Amniotic epithelial cell (primary cell): ENCODE measurements around the gene MC1R.

Experiments
- DNase-seq: peaks from one replicate; pipeline ENCODE4 v3.0.0-alpha.2; 2010; ENCODE audit warnings: low read depth

MC1R gene

DNA sequence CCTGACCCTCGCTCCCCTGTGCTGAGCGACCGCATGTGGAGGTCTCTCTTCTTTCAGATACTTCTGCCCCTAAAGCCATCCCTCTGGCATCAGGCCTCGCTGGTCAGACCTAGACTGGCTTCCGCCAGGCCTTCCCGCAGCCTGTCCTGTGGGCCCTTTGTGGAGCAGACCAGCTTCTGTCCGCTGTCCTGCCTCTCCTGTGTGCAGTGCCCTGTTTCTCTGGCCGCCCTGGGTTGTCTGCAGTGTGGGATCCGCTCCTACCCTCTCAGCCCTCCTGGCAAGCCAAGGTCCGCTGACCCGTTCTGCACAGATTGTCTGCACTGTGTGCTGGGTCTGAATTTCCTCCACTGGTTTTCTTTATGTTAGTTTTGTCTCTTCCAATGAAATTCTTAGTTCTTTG is 21.5 kb upstream of the MC1R start:
- no peak for DNase-seq

DNA sequence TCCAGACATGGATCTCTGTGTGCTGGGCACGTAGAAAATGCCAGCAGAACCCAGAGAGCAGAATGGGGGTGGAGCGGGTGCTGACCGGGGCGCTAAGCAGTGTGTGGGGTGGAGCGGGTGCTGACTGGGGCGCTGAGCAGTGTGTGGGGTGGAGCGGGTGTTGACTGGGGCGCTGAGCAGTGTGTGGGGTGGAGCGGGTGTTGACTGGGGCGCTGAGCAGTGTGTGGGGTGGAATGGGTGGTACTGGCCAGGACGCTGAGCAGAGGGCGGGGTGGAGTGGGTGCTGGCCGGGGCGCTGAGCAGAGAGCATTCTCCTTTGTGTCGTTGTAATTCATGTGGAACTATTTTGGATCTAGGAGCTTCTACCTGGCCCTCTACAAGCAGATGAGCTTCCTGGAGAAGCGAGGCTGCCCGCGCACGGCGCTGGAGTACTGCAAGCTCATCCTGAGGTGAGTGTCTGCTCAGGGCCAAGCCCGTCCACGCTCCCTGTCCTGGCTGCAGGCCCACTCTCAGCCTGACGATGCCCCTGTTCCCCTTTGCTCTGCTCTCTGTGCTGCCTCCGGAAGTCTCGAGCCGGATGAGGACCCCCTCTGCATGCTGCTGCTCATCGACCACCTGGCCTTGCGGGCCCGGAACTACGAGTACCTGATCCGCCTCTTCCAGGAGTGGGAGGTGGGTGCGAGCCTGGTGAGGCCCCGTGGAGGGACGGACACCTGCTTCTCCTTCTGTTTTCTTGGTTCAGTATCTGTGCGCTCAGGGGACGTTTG is 20.3 kb upstream of the MC1R start:
- no peak for DNase-seq

DNA sequence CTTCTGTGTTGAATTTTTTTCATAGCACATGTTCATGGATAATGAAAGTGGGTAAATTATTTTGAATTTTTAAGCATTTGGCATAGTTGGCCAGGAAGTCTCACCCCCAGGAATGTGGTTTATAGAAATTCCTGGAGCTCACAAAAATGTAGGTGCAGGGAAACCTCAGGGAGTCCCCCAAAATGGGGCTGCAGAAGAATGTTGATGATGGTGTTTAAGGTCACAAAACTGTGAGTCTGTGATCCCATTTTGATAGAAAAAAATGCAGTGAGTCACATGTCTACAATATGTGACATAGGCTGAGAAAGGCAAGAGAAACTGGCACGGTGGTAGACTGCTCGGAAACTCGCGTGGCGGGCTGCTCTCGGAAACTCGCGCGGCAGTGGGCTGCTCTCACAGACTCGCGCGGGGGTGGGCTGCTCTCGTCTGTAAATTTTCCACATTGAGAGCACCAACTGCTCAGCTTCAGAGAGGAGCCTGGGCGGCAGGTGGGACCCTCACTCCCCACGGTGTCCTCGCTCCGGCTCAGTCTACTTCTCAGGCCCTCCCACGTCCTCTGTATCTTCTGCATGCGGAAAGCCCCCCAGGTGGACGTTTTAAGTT is 18.7 kb upstream of the MC1R start:
- no peak for DNase-seq

DNA sequence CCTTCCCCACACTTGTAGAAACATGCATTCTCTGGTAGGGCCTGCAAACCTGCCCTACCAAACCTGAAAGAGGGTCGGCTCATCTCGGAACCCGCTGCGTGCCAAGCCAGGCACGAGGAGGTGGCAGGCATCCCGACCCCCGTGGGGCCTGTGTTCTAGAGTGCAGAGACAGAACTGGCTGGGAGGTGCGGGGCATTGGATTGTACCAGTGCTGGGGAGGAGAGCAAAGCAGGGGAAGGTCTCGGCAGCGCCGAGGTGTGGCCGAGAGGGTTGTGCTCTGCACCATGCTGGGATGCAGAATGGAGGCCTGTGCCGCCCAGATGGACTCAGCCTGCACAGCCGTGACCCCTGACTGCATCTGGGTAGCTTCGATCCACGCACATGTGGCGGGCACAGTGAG is 17.8 kb upstream of the MC1R start:
- no peak for DNase-seq

DNA sequence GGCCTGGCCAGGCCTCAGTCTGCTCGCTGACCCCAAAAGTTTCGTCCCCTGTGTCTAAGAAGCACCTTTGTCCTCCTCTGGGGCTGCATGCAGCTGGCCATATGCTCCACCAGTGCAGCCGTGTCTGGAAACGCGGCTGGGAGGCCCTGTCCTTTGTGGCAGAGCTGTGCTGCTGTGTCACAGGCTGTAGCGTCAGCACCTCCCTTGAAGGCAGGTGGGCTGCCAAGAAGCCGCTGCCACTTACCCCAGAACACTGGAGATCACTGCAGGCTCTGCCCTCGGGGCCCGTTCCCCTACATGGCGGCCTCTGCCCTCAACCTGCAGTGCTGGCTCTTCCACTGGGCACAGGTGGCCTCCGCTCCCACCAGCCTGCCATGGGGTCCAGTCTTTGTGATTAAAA is 15.7 kb upstream of the MC1R start:
- DNase-seq = no peak

DNA sequence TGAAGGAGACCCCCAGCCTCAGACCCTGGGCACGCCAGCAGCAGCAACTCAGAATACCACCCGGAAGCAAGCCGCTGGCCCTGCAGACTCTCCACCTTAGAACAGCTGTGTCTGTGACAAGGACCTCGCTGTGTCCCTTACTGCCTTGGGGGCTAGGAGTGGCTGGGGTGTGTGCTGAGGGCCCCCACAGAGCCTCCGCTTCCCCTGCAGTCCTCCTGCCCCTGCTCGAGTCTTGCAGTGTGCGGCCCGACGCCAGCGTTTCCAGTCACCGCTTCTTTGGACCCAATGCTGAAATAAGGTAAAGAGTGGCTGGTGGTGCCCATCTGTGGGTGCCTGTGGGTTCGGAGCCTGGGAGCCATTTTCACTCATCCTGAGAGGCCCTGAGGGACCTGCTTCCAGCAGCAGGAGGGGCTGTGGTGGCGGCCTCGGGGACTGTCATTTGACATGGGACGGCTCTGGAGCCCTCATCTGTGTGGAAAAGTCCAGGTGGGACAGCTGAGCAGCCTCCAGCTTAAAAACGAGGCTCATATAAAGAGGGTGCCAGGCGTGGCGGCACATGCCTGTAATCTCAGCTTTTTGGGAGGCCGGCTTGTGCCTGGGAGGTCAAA is 14.7 kb upstream of the MC1R start:
- DNase-seq = no peak

DNA sequence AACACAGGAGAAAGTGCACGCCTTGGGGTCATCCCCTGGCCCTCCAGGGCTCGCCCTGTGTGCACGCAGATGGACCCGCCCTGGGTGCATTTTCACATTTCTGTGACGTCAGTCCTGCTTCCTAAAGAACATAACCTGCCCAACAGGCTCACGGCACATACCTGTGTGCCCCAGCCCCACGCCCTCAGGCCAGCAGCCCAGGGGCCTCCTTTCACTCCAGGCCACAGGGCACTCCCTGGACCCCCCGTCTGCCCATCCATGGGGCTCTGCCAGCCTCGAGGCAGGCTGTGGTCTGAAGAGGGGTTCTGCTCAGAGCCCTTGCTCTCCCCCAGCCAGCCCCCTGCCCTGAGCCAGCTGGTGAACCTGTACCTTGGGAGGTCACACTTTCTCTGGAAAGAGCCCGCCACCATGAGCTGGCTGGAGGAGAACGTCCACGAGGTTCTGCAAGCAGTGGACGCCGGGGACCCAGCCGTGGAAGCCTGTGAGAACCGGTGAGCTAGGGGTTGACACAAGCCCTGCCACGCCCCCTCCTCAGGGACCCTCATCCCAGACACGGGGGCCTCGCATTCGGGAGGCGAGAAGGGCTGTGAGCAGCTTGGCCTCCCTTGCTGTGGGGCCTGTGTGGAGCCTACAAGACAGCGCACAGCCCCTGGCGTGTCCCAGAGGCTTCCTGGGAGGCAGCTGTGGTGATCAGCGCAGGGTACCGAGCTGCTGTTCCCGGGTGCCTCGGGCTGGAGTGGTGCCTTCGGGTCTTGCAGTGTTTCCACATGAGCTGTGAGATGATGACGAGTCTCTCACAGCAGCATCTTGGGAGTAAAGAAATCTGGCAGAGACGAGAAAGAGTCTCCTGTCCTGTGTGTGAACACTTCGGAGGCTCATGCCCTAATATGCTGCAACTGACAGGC is 13.8 kb upstream of the MC1R start:
- no peak for DNase-seq

DNA sequence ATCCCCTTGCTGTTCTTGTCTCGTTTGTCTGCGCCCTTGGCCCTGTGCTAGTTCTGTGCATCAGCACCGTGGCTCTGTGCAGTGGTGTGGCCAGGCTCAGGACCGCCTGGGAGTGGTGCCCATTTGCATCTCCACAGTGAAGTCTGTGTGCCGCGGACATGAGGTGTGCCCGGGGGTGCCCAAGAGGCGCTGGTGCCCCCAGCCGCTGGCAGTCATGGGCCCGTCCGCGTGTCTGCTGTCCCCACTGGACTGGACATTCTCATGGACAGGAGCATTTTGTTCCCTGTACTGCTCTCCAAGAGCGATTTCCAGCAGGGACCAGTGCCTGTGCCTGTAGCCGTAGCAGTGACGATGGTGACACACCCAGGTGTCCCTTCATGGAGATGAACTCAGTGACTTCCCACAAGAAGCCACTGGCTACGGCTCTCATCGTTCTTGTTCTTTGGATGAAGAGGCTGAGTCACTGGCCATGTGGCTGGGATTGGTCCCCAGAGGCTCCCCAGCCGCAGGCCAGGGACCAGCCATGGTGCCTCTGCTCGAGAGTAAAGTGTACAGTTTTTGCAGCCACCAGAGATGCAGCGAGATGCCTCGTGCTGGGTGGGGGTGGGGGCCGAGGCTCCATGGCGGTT is 13.0 kb upstream of the MC1R start:
- DNase-seq = no peak

DNA sequence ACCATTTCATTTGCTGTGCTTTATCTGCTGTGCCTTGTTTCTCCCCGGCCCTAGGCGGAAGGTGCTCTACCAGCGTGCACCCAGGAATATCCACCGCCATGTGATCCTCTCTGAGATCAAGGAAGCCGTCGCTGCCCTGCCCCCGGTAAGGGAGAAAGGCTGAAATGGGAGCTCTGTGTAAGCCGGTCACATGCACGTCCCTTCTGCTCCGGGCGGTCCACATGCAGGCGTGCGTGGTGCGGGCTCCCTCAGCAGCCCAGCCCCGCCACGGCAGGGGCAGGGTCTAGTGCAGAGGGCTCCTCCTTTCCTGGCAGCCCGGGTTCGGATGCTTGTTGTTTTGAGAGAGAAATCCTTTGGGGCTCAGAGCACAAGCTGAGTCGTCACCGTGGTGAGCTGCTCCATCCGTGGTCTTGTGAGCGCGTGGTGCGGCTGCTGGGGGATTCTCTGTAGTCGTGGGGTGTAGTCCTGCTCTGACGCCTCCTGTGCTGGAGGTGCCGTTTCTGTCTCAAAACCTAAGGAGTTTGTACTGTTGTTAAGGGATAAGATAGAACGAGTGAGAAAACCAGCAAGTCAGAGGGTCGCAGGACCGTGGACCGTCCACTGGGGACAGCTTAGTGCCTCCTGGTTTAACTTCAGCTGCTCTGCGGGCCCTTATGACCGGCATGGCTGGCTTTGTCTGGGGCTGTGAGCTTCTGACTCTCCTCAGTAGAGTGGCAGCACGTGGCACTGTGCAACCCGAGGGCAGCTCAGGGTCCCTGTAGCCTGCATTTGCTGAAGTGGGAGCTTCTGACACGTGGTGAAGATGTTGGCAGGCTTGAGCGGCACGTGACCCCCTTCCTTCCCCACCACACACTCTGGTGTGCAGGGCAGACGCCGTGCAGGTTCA is 12.3 kb upstream of the MC1R start:
- no peak for DNase-seq

DNA sequence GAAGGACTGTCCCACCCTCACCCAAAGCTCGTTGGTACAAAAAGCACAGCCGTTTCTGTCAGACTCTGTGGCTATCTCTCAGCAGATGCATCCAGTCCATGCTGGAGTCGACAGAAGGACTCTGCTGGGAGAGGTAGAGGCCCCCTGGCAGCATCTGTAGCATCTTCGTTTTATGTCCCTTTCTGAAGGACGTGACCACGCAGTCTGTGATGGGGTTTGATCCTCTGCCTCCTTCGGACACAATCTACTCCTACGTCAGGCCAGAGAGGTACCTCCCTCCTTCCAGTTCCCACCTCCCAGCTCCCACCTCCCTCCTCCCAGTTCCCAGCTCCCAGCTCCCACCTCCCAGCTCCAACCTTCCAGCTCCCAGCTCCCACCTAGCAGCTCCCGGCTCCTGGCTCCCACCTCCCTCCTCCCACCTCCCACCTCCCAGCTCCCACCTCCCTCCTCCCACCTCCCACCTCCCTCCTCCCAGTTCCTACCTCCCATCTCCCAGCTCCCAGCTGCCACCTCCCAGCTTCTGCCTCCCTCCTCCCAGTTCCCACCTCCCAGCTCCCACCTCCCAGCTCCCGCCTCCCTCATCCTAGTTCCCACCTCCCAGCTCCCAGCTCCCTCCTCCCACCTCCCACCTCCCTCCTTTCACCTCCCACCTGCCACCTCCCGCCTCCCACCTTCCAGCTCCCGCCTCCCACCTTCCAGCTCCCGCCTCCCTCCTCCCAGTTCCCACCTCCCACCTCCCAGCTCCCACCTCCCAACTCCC is 11.4 kb upstream of the MC1R start:
- DNase-seq = no peak

DNA sequence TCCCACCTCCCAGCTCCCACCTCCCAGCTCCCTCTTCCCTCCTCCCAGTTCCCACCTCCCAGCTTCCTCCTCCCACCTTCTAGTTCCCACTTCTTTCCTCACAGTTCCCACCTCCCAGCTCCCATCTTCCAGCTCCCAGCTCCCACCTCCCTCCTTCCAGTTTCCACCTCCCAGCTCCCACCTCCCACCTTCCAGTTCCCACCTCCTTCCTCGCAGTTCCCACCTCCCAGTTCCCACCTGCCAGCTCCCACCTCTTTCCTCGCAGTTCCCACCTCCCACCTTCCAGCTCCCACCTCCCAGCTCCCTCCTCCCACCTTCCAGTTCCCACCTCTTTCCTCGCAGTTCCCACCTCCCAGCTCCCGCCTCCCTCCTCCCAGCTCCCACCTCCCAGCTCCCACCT is 10.4 kb upstream of the MC1R start:
- DNase-seq = peak; percentile 15

DNA sequence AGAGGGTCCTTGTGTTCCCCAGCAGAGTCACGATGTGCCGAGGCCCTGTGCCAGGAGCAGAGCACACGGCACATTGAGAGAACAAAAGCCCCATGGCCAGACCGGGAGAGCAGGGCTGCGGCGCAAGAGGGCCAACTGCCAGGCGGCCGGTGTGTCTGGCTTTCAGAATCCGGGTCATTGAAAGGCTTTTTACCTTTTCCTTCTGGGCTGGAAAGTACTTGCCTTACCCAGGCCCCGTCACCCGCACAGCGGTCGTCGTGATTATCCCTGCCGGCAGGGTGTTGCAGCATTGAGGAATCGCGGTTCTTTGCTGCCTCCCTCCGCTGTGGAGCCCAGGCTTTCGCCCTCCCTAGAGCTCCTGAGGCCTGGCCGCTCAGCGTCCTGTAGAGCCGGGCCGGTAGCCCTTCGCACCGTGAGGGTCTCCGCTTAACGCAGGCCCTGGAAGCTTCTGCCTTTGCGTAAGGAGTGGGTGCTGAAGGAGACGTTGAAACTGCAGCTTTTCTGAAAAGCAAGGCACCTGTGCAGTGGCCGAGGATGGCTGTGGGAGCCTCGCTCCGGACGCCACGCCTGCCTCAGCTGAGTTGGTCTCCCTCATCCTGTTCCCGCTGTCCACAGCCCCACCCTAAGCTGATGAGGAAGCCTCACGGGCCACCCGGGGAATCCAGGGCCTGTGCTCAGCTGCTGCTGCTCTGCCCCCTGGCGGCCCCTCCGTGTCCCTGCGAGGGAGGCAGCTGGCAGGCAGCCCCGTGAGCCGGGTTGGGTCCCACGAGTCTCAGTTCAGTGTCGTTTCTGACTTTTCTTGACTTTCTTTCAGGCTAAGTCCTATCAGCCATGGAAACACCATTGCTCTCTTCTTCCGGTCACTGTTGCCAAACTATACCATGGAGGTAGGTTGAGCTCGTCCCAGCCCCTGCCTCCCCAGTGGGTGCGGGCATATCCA is 8.6 kb upstream of the MC1R start:
- peak; percentile 68 for DNase-seq

DNA sequence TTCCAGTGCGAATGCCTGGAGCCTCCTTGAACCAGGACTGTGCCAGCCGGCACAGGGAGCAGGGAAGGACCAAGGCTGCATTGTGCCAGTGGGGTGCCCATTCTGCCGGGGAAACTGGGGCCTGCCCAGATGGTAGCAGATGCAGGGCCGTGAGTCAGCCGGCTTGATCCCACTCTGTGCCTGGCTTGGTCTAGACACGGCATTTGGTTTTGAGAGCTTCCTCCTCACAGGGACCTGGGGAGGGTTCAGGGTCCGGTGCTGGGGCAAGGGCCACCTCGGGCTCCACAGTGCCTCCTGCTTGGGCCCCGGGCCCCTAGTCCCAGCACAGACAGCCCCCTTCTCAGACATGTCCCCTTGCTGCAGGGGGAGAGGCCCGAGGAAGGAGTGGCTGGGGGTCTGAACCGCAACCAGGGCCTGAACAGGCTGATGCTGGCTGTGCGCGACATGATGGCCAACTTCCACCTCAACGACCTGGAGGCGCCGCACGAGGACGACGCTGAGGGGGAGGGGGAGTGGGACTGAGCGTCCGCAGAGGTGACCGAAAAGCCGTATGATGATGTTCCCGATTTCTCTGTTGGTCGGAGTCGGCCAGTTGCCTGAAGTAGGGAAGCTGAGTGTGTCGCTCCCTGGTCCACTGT is 7.8 kb upstream of the MC1R start:
- no peak for DNase-seq

DNA sequence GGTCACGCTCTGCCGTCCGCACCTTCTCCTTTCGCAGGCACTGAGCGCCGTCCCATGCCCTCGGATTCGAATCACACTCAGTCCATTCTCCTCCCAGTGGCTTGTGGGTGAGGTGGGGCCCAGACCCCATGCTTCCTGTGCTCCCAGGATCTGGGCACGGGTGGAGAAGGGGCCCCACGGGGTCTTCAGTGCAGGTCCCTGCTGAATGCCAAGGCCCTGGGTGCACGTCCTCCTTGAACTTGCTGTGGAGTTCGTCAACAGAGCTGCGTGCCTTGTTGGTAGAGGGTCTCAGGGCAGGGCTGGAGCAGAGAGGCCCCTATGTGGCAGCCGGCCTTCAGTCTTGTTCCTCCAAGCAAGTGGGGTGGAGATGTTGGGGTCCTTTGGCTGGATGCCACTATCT is 7.3 kb upstream of the MC1R start:
- no peak for DNase-seq

DNA sequence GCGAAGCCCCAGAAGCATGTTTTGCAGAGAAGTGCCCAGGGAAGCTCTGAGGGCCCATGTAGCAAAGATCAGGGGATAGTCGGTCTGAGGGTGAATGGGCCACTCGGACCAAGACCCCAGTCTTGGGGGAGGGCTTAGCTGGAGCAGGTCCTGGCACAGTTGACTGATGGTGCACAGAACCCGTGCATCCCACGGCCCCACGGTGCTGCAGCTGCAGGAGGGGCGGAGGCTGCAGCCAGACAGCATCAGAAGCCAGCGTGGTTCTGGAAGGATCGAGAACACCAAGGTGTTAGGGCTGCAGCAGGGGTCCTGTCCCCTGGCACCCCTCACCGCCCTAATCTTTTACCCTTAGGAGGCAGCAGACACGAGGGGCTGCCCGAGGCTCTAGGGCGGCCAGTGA is 6.5 kb upstream of the MC1R start:
- DNase-seq = no peak

DNA sequence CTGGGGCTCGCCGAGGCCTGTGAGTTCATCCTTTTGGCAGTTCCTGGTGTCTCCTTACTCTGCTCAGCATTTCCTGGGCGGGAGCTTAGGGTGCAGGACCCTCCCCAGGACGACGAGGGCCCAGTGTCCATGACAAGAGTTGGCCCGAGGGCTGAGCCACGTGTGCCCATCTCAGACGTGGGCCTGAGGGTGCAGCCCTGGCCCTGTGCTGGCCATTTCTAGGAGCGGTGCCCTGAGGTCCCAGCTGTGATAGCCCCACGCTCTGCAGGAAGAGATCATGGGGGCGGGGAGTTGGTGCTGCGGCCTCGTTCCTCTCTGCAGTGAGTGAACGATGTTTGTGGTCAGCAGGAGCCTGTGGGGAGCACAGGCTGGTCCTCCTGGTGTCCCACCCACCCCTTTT is 6.0 kb upstream of the MC1R start:
- no peak for DNase-seq

DNA sequence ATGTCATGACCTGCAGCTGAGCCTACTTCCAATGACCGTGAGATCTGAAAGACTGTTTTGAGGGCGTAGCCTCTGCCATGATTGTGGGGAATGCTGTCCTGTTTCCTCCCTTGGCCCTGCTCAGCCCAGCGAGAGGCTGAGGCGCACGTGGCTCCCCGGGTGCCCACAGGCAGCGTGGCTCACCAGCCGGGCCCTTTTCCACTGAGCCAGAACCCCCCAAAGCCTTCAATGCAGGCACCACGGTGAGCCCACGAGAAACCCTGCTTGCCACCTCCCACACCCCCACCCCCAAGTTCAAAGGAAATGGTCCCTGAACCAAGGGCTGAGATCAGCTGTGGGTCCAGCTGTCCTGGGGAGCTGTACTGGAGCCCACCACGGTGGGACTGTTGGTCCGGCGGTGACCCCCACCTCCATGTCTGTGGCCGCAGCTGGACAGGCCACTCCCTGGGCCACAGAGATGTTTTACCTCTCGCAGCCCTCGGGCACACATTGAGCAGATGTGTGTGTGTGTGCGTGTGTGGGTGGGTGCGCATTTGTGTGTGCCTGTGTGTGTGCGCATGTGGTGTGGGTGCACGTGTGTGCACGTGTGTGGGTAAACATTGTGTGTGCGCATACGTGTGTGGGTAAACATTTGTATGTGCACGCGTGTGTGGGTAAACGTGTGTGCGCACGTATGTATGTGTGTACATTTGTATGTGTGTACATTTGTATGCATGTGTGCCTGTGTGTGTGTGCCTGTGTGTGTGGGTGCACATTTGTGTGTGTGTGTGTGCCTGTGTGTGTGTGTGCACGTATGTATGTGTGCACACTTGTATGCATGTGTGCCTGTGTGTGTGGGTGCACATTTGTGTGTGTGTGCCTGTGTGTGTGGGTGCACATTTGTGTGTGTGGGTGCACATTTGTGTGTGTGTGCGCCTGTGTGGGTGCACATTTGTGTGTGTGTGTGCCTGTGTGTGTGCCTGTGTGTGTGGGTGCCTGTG is 5.0 kb upstream of the MC1R start:
- DNase-seq = no peak
